HepG2 (cell line): ENCODE data around the gene CEMP1. TPM values are rescaled to one million over a fixed set of nuclear protein-coding genes. Genes with fewer than 3 reads are reported as not detected.

Experiments used
- AKAP8 ChIP-seq: sonication (generic); formaldehyde crosslinking; IDR thresholded peaks from 2 replicates; pipeline ENCODE4 v1.5.1; 2020; ENCODE audit warnings: mild to moderate bottlenecking, missing genetic modification reagents
- CREB1 ChIP-seq, 2 experiments: fragments of 450-650 bp in 1 of 2; IDR thresholded peaks; 2 replicates each; pipeline ENCODE4 v1.6.1; 2016 to 2017; ENCODE audit warnings: control low read depth in 1 of 2, mild to moderate bottlenecking in 1 of 2, missing compliant biosample characterization in 1 of 2, missing genetic modification characterization in 1 of 2
- NFE2L2 ChIP-seq: fragments of 150-350 bp; IDR thresholded peaks from 2 replicates; pipeline ENCODE4 v1.6.1; 2014; ENCODE audit warnings: low read length
- PCBP1 ChIP-seq: fragments of 200-400 bp; formaldehyde crosslinking; IDR thresholded peaks from 2 replicates; pipeline ENCODE4 v1.6.1; 2017; ENCODE audit warnings: mild to moderate bottlenecking, low read depth, low read length, borderline replicate concordance
- POLR2AphosphoS2 ChIP-seq: IDR thresholded peaks from 2 replicates; pipeline ENCODE4 v1.6.1; 2011; ENCODE audit warnings: low read depth, low read length, improper control_type of control experiment
- POLR2AphosphoS5 ChIP-seq: IDR thresholded peaks from 2 replicates; pipeline ENCODE4 v1.6.1; 2012; ENCODE audit warnings: low read depth, low read length
- RNF2 ChIP-seq: fragments of 450-650 bp; conservative IDR thresholded peaks from 2 replicates; pipeline ENCODE4 v1.6.1; 2016; ENCODE audit warnings: low read depth
- SP1 ChIP-seq, 2 experiments: fragments of 450-650 bp in 1 of 2; sonication (generic) in 1 of 2; formaldehyde crosslinking in 1 of 2; IDR thresholded peaks; 2 replicates each; pipeline versions ENCODE4 v1.4.0 to v1.6.1; 2016 to 2020; ENCODE audit warnings: missing genetic modification reagents in 1 of 2
- SP5 ChIP-seq: IDR thresholded peaks from 2 replicates; pipeline ENCODE4 v1.6.1; 2016; ENCODE audit warnings: low read depth, borderline replicate concordance
- SRSF1 ChIP-seq: fragments of 200-400 bp; formaldehyde crosslinking; optimal IDR thresholded peaks from 2 replicates; pipeline ENCODE3; 2017; ENCODE audit warnings: mild to moderate bottlenecking, low read depth, low read length, moderate library complexity
- ZNF768 ChIP-seq: sonication (generic); formaldehyde crosslinking; IDR thresholded peaks from 2 replicates; pipeline ENCODE4 v1.4.0; 2020; ENCODE audit warnings: missing genetic modification reagents
- ZNF775 ChIP-seq: sonication (generic); formaldehyde crosslinking; IDR thresholded peaks from 2 replicates; pipeline ENCODE4 v1.4.0; 2020; ENCODE audit warnings: missing genetic modification reagents, mild to moderate bottlenecking, moderate library complexity, borderline replicate concordance
- polyA plus RNA-seq, 8 experiments: library from polyadenylated mRNA; depleted of rRNA in 3 of 8; stranded (reverse) in 7 of 8; unstranded in 1 of 8; fragments of >200 nt; fragmentation: Illumina TruSeq in 4 of 8; extraction: Trizol in 4 of 8; gene quantifications; 2 replicates each; pipeline versions ENCODE4 v1.2.1 to v1.2.3, GENCODE V29; 2011 to 2016; ENCODE audit warnings: low read depth in 4 of 8, missing spikeins in 1 of 8, mixed read lengths in 1 of 8; ENCODE audit not compliant: insufficient read depth in 1 of 8
- total RNA-seq, 5 experiments: library from RNA; depleted of rRNA; stranded (reverse); fragments of >200 nt; fragmentation: Illumina TruSeq; extraction: Trizol; gene quantifications; 2 replicates each; pipeline ENCODE4 v1.2.3, GENCODE V29; 2016; ENCODE audit warnings: low read depth in 1 of 5
- TF ChIP-seq, protein P1 (sequence below): sonication (generic); formaldehyde crosslinking; IDR thresholded peaks from 2 replicates; pipeline ENCODE4 v1.4.0; 2020; ENCODE audit warnings: missing genetic modification reagents, mild to moderate bottlenecking, borderline replicate concordance
- TF ChIP-seq, protein P2 (sequence below): sonication (generic); formaldehyde crosslinking; IDR thresholded peaks from 2 replicates; pipeline ENCODE4 v1.4.0; 2020; ENCODE audit warnings: mild to moderate bottlenecking, missing genetic modification reagents
- TF ChIP-seq, protein P3 (sequence below): sonication (generic); formaldehyde crosslinking; IDR thresholded peaks from 2 replicates; pipeline ENCODE4 v1.8.0; 2022; ENCODE audit warnings: low read depth, missing genetic modification reagents
- TF ChIP-seq, protein P4 (sequence below): IDR thresholded peaks from 2 replicates; pipeline ENCODE4 v1.6.1; 2016; ENCODE audit warnings: missing compliant biosample characterization, missing genetic modification reagents, borderline replicate concordance
- TF ChIP-seq, protein P5 (sequence below): sonication (generic); formaldehyde crosslinking; IDR thresholded peaks from 2 replicates; pipeline ENCODE4 v1.8.1; 2022; ENCODE audit warnings: low read depth, mild to moderate bottlenecking, missing genetic modification reagents

The CEMP1 gene
- total and polyA plus RNA-seq, 2 of the 13 experiments (the other 11 are each of a cell fraction or from before 2014, with no cell fraction given), result not detected

DNA sequence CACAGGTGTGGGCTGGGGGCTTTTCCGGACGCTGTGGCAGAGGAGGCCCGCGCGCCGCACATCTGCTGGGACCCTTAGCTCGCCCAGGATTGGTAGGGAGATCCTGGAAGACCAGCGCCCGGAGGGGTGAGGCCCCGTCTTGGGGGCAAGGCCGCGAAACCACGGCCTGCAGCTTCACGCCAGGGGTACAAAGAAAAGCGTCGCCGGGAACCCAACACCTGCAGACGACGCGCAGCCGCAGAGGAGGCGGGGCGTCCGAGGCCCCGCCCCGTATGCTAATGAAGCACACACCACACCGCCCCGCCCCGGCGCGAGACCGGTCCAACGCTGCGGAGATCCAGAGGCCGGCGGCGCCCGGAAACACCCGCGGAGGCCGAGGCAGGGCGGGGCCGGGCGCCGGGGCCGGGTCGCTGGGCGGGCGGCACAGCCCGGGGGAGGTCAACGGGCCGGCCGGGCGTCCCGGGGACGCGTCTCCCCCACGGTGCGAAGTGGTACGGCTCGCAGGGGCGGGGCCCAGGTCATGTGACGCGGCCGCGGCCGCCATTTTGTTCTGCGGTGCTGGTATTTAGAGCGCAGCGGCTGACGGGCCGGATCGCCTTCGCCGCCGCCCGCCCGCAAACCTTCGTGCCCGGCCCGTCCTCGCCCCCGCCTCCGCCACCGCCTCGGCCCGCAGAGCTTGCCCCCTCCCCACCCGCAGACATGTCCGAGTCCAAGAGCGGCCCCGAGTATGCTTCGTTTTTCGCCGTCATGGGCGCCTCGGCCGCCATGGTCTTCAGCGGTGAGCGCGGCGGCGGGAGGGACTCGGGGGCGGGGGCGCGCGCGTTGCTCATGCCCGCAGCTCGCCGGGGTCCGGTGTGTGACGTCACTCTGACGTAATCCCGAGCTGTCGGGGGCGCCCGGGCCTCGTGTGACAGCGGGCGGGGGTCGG, 17.5 kb downstream of the CEMP1 start, which contains the start of gene ATP6V0C (continued):
- 0 out of 2 replicates have a peak, but pooled peaks have one; percentile 2 for TF ChIP-seq ZNF768 (CRISPR knock-in tag)
- no peak for TF ChIP-seq SP5 (CRISPR knock-in tag)
- TF ChIP-seq PCBP1, result no peak
- TF ChIP-seq CREB1 (IDR thresholded peaks at IDR 0.05), result peak; percentile 99
- no peak for TF ChIP-seq CREB1 (CRISPR knock-in tag; IDR thresholded peaks at IDR 0.05)
- no peak for TF ChIP-seq RNF2
- TF ChIP-seq, protein P1, sequence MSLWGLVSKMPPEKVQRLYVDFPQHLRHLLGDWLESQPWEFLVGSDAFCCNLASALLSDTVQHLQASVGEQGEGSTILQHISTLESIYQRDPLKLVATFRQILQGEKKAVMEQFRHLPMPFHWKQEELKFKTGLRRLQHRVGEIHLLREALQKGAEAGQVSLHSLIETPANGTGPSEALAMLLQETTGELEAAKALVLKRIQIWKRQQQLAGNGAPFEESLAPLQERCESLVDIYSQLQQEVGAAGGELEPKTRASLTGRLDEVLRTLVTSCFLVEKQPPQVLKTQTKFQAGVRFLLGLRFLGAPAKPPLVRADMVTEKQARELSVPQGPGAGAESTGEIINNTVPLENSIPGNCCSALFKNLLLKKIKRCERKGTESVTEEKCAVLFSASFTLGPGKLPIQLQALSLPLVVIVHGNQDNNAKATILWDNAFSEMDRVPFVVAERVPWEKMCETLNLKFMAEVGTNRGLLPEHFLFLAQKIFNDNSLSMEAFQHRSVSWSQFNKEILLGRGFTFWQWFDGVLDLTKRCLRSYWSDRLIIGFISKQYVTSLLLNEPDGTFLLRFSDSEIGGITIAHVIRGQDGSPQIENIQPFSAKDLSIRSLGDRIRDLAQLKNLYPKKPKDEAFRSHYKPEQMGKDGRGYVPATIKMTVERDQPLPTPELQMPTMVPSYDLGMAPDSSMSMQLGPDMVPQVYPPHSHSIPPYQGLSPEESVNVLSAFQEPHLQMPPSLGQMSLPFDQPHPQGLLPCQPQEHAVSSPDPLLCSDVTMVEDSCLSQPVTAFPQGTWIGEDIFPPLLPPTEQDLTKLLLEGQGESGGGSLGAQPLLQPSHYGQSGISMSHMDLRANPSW (CRISPR knock-in tag), result no peak; the same call in 1 of the 2 replicates
- TF ChIP-seq, protein P2, sequence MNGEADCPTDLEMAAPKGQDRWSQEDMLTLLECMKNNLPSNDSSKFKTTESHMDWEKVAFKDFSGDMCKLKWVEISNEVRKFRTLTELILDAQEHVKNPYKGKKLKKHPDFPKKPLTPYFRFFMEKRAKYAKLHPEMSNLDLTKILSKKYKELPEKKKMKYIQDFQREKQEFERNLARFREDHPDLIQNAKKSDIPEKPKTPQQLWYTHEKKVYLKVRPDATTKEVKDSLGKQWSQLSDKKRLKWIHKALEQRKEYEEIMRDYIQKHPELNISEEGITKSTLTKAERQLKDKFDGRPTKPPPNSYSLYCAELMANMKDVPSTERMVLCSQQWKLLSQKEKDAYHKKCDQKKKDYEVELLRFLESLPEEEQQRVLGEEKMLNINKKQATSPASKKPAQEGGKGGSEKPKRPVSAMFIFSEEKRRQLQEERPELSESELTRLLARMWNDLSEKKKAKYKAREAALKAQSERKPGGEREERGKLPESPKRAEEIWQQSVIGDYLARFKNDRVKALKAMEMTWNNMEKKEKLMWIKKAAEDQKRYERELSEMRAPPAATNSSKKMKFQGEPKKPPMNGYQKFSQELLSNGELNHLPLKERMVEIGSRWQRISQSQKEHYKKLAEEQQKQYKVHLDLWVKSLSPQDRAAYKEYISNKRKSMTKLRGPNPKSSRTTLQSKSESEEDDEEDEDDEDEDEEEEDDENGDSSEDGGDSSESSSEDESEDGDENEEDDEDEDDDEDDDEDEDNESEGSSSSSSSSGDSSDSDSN (CRISPR knock-in tag), result peak; percentile 53
- peak; percentile 76 for TF ChIP-seq SRSF1
- TF ChIP-seq, protein P3, sequence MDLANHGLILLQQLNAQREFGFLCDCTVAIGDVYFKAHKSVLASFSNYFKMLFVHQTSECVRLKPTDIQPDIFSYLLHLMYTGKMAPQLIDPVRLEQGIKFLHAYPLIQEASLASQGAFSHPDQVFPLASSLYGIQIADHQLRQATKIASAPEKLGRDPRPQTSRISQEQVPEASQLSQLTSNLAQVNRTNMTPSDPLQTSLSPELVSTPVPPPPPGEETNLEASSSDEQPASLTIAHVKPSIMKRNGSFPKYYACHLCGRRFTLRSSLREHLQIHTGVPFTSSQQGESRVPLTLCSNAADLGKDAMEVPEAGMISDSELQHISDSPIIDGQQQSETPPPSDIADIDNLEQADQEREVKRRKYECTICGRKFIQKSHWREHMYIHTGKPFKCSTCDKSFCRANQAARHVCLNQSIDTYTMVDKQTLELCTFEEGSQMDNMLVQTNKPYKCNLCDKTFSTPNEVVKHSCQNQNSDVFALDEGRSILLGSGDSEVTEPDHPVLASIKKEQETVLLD (CRISPR knock-in tag), result peak; percentile 99
- TF ChIP-seq, protein P4, sequence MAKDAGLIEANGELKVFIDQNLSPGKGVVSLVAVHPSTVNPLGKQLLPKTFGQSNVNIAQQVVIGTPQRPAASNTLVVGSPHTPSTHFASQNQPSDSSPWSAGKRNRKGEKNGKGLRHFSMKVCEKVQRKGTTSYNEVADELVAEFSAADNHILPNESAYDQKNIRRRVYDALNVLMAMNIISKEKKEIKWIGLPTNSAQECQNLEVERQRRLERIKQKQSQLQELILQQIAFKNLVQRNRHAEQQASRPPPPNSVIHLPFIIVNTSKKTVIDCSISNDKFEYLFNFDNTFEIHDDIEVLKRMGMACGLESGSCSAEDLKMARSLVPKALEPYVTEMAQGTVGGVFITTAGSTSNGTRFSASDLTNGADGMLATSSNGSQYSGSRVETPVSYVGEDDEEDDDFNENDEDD (CRISPR knock-in tag), result no peak; the same call in 1 of the 2 replicates
- TF ChIP-seq AKAP8 (CRISPR knock-in tag), result 0 out of 2 replicates have a peak, but pooled peaks have one; percentile 25
- peak; percentile 63; the same call in 1 of the 2 replicates for TF ChIP-seq POLR2AphosphoS5
- TF ChIP-seq, protein P5, sequence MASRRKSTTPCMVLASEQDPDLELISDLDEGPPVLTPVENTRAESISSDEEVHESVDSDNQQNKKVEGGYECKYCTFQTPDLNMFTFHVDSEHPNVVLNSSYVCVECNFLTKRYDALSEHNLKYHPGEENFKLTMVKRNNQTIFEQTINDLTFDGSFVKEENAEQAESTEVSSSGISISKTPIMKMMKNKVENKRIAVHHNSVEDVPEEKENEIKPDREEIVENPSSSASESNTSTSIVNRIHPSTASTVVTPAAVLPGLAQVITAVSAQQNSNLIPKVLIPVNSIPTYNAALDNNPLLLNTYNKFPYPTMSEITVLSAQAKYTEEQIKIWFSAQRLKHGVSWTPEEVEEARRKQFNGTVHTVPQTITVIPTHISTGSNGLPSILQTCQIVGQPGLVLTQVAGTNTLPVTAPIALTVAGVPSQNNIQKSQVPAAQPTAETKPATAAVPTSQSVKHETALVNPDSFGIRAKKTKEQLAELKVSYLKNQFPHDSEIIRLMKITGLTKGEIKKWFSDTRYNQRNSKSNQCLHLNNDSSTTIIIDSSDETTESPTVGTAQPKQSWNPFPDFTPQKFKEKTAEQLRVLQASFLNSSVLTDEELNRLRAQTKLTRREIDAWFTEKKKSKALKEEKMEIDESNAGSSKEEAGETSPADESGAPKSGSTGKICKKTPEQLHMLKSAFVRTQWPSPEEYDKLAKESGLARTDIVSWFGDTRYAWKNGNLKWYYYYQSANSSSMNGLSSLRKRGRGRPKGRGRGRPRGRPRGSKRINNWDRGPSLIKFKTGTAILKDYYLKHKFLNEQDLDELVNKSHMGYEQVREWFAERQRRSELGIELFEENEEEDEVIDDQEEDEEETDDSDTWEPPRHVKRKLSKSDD (CRISPR knock-in tag), result peak; percentile 85; the same call in 1 of the 2 replicates
- TF ChIP-seq NFE2L2, result no peak
- TF ChIP-seq ZNF775 (CRISPR knock-in tag), result no peak
- no peak for TF ChIP-seq SP1 (IDR thresholded peaks at IDR 0.05)
- peak; percentile 76 for TF ChIP-seq SP1 (CRISPR knock-in tag; IDR thresholded peaks at IDR 0.05)
- no peak for TF ChIP-seq POLR2AphosphoS2
